SW480 (cell line): ENCODE measurements around the gene PIP5K1C.

Experiments used
- DNase-seq: peaks from one replicate; pipeline ENCODE4 v3.0.0-alpha.2; 2016; ENCODE audit warnings: low spot score

The PIP5K1C gene

DNA sequence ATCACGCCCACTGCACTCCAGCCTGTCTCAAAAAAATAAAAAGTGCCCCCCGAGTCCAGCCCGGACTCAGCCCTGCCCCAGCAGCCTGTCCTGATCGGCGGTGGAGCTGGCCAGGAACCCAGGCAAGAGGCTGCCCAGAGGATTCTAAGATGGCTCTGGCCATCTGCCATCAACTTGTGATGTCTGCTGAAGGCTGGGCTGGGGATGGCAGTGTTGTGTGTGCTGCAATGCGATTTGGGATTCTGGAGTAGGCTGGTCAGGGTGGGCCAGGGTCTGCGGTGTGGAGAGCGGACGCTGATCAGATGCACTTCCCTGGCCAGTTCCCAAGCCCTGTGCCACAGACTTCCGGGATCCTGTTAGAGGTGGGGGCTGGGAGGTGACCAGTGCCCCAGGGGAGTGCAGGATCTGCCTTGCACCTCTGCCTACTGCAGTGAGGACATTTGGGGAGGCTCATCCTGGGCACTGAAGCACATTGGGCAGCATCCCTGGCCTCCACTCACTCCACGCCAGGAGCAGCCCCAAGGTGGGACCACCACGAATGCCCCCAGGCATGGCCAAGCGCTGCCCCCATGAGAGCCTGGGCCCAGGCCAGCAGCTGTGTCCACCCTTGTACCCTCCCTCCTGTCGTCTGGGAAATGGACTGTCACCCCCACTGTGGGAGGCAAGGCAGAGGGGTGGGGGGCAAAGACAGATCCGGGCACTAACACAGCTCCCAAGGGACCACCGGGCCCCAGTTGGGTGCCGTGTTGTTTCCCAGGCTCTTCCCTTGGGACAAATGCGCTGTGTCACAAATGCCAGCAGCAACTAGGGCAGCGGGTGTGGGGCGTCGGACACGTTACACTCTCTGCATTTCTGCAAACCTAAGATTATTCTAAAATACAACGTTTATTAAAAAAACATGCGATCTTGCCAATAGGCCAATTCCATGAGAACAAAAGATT is 90.2 kb downstream of the PIP5K1C start:
- DNase-seq: no peak

DNA sequence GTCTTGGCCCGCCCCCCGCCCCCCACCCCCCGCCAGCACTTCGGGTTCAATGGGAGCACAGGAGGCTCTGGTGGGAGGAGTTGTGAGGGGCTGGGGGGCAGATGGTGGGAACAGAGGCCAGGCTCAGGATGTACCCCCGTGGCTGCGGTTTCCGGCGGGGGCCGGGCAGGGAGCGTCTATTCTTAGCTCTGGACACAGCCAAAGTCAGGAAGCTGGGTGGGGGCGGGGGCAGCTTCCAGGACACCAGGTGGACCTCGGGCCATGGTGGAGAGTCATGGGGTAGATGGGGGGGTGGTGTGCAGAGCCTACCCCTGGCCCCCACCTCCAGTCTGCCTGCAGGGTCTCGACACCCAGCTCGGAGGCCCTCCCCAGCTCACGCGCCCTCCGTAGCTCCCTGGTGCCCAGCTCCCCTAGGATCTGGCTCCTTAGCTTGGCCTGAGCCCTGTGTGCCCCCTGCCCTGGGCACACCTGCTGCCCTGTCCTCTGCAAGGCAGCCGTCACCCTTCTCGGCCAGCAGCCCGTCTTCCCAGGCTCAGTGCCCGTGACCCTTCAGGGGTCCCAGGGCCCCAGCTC is 91.4 kb downstream of the PIP5K1C start:
- DNase-seq: no peak

DNA sequence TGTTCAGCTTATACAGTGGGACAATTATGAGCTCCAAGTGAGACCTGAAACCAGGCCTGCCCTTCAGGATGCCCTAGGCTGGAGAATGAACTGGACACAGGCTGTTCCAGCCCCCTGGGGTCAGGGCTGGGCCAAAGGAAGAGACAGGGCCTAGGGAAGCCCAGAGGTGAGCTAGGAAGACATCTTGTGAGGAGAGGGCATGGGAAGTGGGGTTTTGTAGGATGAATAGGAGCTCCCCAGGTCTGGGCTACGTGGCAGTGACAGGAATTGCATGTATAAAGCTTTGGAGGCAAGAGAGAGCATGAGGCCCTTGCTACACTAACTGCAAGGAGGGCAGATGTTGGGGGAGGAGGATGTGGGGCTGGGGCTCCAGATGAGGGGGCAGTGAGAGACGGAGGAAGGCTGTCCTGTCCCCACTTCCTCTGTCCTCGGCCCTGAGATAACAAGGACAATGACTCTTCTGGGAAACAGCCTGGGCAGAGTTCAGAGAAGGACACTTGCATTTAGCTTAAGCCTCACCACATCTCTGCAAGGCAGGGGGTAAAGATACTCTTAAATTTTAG is 92.1 kb downstream of the PIP5K1C start:
- DNase-seq: no peak

DNA sequence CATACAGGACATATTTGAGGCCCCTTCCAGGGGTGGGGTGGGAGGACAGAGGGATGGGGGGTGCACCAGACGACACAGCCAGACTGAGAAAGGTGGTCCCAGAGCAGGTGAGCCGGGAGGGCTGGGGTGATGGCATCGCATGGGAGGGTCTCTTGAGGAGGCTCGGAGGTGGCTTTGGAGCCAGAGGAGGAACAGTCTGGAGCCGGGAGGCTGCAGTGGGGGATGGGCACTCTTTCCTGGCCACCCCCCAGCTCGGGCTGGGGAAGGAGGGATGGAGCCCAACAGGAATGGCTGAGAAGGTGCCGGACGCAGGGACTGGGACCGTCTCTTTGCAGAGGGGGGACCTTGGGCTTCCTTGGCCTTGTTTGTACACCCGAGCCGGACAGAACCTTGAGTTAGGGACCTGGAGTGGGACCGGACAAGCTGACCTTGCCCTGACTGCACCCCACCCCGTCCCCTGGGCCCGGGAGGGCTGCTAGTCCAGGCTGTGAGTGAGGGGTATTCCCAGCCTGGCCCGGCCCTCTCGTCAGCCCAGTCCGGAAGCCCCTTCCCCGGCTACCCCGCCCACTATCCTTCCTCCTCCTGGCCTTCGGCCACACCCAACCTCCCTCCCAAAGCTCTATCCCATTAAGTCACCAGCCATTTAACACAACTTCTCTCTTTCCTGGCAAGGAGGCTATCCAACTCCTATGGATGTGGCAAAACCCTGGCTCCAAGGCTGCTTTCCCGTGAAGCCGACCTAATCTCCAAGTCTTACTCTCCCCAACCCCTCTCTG is 92.8 kb downstream of the PIP5K1C start:
- DNase-seq: no peak

DNA sequence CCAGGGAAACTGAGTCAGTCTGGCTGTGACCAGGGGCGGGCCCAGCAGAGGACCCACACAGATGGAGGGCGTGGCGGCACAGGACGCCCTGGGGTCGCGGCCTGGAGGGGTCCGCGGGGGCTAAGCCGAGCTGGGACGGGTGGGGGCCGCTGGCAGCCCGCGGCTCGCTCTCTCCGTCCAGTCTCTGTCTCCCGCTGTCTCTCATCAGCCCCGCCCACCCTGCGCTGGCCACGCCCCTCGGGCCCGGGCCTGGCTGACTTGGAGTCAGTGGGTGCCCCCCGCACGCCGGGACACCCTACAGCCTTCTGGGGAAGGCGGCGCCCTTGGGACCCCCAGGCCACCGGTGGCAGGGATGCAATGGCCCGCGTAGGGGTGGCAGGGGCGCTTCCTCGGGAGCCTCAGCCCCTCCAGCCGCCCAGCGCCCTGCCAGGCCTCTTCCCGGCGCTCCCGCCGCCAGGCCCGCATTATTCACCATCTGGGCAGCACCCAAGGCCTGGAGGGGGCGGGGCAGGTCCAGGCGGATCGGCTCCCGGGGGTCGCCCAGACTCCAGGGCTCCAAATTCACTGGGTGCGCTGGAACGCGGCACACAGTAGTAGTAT is 93.5 kb downstream of the PIP5K1C start, which contains the start of gene TBXA2R:
Gene TBXA2R (minus strand): TSS at position 186 of the 600 bp plus-strand sequence. CDS start 6,241 bp downstream, outside the sequence.
- no peak for DNase-seq

DNA sequence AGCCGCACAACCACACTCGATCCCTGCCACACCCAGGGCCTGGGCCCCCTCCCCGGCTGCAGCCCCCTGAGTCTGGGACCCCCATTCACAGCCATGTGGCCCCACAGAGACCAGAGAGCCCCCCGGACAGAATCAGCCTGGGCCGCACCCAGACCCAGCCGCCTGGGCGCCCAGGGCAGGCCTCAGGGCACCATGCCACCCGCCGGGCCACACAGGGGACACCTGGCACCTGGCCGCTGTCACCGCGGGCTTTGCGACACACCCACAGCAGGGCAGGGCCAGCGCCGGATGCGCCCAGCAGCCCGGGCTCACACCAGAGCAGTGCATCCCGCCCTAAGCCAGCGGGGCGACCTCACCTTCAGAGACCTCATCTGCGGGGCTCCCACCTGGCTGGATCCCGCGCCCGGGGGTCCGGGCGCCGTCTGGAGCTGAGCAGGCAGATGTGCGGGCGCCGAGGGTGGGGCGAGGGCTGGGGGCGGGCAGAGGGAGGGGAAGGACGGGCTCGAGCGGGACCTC is 94.0 kb downstream of the PIP5K1C start:
- peak; percentile 58 for DNase-seq

DNA sequence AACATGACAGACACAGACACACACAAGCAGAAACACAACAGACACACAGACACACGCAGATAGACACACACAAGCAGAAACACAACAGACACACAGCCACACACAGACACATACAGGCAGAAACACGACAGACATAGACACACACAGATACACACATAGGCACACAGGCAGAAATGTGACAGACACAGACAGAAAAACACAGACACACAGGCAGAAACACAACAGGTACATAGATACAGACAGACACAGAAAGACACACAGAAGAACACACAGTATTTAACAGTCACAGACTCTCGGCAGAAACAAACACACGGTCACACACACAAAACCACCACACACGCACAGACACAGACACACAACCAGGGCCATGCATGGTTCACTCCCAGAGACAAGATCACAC is 94.5 kb downstream of the PIP5K1C start:
- DNase-seq: no peak

DNA sequence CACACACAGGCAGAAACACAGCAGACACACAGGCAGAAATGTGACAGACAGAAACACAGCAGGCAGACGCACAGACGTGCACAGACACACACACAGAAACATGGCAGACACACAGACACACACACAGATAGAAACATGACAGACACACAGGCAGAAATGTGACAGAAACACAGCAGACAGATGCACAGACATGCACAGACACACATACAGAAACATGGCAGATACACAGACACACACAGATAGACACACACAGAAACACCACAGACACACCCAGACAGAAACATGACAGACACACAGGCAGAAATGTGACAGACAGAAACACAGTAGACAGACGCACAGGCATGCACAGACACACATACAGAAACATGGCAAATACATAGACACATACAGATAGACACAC is 94.9 kb downstream of the PIP5K1C start:
- no peak for DNase-seq

DNA sequence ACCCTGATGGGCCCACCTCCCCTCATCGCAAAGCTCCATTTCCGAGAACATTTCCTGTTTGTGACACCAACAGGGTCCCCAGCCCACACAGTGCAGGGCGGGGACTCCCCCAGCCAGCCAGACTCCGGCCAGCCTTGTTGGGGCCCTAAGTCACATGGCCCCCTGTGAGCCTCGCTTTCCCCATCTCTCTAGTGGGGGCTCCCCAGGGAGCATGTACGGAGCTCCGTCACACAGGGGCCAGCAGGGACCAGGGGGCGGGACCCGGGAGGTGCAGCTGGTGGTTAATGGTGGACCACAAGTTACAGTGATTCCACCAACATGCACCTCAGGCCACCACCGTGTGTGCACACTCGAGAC is 95.3 kb downstream of the PIP5K1C start:
- DNase-seq: no peak

DNA sequence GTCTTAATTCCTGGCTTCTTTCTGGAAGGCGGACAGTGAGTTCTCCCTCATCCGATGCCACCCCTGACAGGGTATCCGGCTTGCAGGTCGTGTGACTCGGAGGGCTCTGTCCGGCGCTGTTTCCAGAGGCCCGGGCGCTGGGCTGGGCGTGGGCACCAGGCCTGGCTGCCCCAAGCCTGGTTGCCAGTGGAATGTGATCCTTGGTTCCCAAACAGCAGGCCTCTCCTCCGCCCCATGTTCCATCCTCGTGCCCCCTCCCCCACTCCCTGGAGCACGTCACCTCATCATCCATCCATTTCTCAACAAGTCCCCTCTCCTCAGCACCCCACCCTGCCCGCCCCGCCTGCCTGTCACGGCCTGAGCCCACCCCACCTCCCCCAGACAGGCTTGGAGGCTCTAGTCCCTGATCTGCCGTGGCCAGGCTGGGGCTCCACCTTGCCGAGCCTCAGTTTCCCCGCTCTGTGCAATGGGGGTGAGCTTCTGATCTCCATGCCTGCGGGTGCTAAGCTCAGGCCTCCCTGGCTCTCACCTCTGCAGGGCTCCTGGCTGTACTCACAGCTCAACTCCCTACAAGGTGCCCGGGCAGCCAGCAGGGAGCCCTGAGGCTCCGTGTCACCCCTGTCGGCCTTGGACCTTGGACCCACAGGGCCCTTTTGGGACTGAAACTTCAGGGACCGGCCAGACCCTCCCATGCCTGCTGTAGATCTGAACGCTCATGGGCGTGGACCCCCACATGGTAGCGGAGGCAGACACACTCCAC is 95.9 kb downstream of the PIP5K1C start:
- no peak for DNase-seq

DNA sequence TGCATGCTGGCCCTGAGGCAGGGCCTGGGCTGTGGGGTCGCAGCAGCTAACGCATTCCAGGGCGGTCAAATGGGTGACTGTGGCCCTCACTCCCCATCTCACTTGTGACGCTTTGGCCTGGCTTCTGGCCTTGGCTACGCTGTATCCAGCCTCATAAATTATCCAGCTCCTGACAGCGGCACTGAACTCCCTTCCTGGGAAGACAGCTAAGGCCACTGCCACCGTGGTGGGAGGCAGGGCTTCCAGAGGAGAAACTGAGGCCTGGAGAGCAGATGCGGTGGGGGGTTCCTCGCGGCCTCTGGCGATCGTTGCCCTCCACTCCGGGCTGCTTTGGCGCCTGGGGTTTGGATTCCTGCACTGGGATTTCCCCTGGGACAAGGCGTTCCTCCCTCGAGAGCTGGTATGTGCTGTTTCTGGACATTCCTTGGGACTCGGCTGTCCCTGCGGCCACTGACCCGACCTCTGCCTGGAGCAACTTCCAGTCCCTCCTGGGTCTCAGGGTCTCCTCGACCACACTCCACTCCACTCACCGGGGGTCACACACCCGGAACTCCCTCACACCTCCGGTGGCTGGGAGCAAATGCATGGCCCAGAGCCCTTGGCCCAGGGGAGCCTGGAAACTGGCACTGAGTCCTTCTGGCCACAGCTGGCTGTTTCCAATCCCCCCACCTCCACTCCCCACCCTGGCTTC is 97.0 kb downstream of the PIP5K1C start:
- DNase-seq: no peak

DNA sequence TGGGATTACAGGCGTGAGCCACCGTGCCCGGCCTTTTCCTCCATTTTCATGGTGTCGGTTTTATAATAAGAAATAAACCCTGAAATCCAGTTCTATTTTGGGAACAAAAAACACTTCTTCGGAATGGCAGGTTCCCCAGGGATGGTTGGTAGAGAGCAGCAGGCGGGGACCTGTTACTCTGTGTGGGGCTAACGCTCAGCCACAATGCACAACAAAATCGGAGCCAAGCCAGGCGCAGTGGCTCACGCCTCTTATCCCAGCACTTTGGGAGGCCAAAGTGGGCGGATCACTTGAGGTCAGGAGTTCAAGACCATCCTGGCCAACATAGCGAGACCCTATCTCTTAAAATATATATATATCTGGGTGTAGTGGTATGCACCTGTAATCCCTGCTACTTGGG is 99.2 kb downstream of the PIP5K1C start:
- DNase-seq: no peak

DNA sequence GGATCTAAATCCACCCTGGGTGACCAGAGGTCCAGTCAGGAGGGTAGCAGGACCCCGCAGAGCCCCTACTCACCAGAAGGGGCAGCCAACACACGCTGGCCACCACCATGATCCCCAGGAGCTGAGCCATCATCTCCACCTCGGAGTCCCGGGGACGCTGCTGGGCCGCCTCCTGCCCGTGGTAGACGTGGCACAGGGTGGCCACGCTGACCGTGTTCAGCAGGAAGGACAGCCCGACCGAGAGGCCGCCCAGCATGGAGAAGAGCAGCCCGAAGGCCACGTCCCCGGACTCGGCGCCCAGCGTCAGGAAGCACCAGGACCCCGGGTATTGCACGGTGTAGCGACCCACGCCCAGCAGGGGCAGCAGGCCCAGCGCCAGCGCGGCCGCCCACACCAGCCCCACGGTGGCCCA is 100.5 kb downstream of the PIP5K1C start:
- no peak for DNase-seq

DNA sequence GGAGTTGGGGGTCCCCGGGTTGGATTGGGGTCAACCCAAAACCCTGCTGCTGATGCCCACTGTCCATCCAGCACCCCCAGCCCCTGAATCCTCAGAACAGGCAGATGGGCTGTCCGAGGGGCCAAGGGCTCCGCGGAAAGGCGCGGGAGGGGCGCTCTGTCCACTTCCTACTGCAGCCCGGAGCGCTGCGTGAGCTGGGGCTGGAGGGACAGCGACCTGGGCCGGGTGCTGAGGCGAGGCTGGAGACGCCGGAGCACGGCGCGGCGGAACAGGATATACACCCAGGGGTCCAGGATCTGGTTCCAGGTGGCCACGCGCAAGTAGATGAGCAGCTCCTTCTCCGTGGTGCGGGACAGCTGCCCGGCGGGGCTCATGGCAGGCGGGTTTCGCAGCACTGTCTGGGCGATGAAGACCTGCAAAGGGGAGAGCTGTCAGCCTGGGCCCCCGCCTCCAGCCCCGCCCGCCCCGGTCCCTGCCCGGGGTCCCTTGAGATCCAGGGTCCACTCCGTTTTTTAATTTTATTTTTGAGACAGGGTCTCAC is 104.7 kb downstream of the PIP5K1C start:
- DNase-seq: no peak

DNA sequence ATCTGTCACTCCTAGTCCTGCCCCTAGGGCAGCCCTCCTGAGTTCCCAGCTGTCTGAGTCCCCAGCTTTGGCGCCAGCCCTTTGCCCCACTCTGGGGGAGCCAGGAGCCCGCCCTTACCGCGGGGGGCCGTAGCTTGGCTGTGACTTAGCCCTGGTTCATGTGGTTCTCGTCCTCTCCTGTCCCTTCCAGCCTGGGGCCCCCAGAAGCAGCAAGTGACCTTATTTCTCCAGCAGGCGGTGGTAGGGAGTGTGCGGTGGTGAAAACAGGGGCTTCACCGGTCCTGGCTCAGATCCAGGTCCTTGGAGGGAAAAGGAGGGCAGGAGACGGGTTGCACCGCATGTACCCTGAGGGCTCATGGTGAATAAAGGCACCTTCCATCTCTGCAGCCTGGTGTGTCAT is 107.1 kb downstream of the PIP5K1C start:
- DNase-seq: no peak

DNA sequence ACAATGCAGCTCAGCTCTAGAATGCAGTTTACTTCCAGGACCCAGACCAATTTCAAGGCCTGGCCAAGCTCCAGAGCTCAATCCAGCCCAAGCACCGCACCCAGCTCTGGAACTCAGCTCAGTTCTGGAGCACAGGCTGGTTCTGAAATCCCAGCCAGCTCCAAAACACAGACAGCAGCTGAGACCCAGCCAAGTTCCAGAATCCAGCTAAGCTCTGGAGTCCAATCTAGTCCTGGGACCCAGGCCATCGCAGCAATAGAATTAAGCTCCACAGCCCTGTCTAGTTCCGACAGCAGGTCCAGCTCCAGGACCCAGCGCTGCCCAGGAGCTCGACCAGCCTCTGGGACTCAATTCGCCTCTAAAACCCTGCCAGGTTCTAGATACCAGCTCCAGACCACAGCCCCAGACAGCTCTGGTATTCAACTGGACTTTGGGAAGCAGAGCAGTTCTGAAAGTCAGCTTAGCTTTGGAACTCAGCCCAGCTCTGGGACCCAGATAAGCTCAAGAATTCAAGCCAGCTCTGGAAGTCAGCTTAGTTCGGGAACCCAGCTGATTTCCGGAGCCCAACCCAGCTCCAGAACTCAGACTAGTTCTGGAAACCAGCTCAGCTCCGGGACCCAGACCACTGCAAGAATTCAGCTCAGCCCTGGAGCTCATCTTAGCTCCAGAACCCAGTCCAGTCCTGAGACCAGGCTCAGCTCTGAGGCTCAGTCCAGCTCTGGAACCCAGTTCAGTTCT is 108.2 kb downstream of the PIP5K1C start:
- no peak for DNase-seq

DNA sequence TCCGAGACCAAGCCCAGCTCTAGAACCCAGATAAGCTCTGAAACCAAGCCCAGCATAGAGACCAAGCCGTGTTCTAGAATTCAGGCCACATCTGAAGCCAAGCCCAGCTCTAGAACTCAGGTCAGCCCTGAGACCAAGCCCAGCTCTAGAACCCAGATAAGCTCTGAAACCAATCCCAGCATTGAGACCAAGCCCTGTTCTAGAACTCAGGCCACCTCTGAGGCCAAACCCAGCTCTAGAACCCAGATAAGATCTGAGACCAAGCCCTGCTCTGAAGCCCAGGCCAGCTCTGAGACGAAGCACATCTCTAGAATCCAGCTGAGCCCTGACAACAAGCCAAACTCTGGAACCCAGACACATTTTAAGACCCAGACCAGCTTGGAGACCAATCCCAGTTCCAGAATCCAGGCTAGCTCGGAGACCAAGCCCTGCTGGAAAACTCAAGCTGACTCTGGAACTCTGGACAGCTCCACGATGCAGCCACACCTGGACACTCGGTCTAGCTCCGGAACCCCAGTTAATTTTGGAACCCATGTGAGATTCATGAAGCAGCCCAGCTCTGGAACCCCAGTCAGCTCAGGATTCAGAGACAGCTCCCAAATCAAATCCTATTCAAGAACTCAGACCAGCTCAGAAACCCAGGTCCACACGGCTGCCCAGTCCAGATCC is 109.1 kb downstream of the PIP5K1C start:
- DNase-seq: no peak

DNA sequence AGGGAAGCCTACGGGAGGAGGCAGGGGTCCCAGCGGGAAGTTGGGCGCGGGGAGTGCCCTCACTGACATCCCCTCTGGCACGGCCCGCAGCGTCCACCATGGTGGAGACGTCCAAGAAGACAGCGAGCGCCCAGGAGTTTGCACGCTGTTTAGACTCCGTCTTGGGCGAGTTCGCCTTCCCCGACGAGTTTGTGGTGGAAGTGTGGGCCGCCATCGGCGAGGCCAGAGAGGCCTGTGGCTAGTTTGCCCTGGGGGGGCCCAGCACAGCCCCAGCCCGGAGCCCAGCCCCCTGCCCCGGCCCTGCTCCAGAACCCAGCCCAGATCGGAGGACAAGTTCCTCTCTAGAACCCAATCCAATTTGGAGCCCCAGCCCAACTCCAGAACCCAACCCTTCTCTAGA is 110.3 kb downstream of the PIP5K1C start:
- no peak for DNase-seq

DNA sequence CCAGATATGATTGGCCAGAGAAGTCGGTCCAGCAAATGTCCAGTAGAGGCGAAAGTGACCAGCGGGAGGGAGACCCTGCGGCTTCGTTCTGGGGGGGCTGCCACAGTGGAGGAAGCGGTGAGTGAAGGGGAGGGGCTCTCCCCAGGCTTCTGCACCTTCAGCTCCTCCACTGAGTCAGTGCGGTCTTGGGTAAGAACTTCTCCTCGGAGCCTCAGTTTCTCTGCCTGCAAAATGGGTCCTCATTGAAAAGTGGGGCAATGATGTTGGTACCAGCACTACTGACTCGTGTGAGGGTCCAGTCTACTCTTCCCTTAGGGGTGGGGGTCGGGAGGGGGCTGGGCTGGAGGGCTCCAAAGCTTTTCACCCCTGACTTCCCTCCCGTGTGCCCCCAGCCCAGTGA is 110.8 kb downstream of the PIP5K1C start:
- no peak for DNase-seq
